IMR-90 (cell line): Measurements from ENCODE around the gene MIA2. TPM values are rescaled to one million over a fixed set of nuclear protein-coding genes. Genes with fewer than 3 reads are reported as not detected.

Experiments used
- ATAC-seq: fragments of 200-7000 bp; cut with Tn5 transposase; 2 replicates; pipeline ENCODE4 v1.9.1; 2020; ENCODE audit warnings: low read depth, mild to moderate bottlenecking, moderate library complexity
- BruUV-seq: library from RNA; stranded (reverse); fragments of 400-500 nt; replicated peaks from 2 replicates; lab custom pipeline; 2021; lab: Mats Ljungman, UMichigan
- CTCF ChIA-PET: fragments of 300-600 bp; formaldehyde crosslinking; extraction: SDS; loops from one replicate; lab custom pipeline; 2021; ENCODE audit warnings: antibody characterized with exemption; lab: Yijun Ruan, JAX
- POLR2A ChIA-PET: fragments of 300-600 bp; sonication (Branson Sonifier 250); formaldehyde crosslinking; loops from one replicate; lab custom pipeline; 2022; ENCODE audit warnings: antibody characterized with exemption; ENCODE audit not compliant: unreplicated experiment; lab: Charles Lee
- DNase-seq: peaks from one replicate; pipeline ENCODE4 v3.0.0; 2013
- H2AFZ ChIP-seq: replicated peaks from 2 replicates; pipeline ENCODE3; 2013; ENCODE audit warnings: low read length, mild to moderate bottlenecking; ENCODE audit not compliant: poor library complexity
- H2AK5ac ChIP-seq: 2 replicates; pipeline ENCODE4 v1.6.1; 2013; ENCODE audit warnings: low read depth, low read length, inconsistent platforms
- H2AK9ac ChIP-seq: replicated peaks from 2 replicates; pipeline ENCODE3; 2013; ENCODE audit warnings: mild to moderate bottlenecking, low read depth, low read length, moderate library complexity; ENCODE audit not compliant: poor library complexity
- H2BK120ac ChIP-seq: 2 replicates; pipeline ENCODE4 v1.6.1; 2013; ENCODE audit warnings: low read depth, low read length, inconsistent platforms
- H2BK15ac ChIP-seq: 3 replicates; pipeline ENCODE4 v1.6.1; 2013; ENCODE audit warnings: low read depth, low read length, inconsistent platforms
- H2BK20ac ChIP-seq: 2 replicates; pipeline ENCODE4 v1.6.1; 2013; ENCODE audit warnings: low read depth, mild to moderate bottlenecking, inconsistent platforms, low read length, moderate library complexity
- H2BK5ac ChIP-seq: 2 replicates; pipeline ENCODE4 v1.6.1; 2013; ENCODE audit warnings: mild to moderate bottlenecking, low read depth, low read length, inconsistent platforms; ENCODE audit not compliant: poor library complexity, severe bottlenecking
- H3K14ac ChIP-seq: replicated peaks from 2 replicates; pipeline ENCODE4 v1.6.1; 2013; ENCODE audit warnings: low read depth, low read length, inconsistent platforms
- H3K18ac ChIP-seq: 2 replicates; pipeline ENCODE4 v1.6.1; 2013; ENCODE audit warnings: low read depth, low read length, control low read depth
- H3K23ac ChIP-seq: 2 replicates; pipeline ENCODE4 v1.6.1; 2013; ENCODE audit warnings: low read depth, low read length, inconsistent platforms
- H3K27ac ChIP-seq: 2 replicates; pipeline ENCODE4 v1.5.1; 2013; ENCODE audit warnings: mild to moderate bottlenecking, control low read depth, low read length; ENCODE audit not compliant: insufficient read depth
- H3K27me3 ChIP-seq: 2 replicates; pipeline ENCODE4 v1.6.1; 2013; ENCODE audit warnings: low read length; ENCODE audit not compliant: control insufficient read depth, insufficient read depth
- H3K36me3 ChIP-seq: 2 replicates; pipeline ENCODE4 v1.6.1; 2013; ENCODE audit warnings: low read length, mixed read lengths; ENCODE audit not compliant: control insufficient read depth, insufficient read depth
- H3K4ac ChIP-seq: 2 replicates; pipeline ENCODE4 v1.6.1; 2013; ENCODE audit warnings: low read depth, low read length, inconsistent platforms
- H3K4me1 ChIP-seq: 2 replicates; pipeline ENCODE4 v1.6.1; 2013; ENCODE audit warnings: low read length, mixed read lengths; ENCODE audit not compliant: control insufficient read depth, insufficient read depth
- H3K4me2 ChIP-seq: 2 replicates; pipeline ENCODE4 v1.6.1; 2013; ENCODE audit warnings: low read depth, mild to moderate bottlenecking, control low read depth, low read length, moderate library complexity
- H3K4me3 ChIP-seq: 2 replicates; pipeline ENCODE4 v1.5.1; 2013; ENCODE audit warnings: low read depth, mild to moderate bottlenecking, control low read depth, low read length, moderate library complexity; ENCODE audit not compliant: insufficient read depth
- H3K56ac ChIP-seq: 2 replicates; pipeline ENCODE4 v1.6.1; 2013; ENCODE audit warnings: low read length, inconsistent platforms; ENCODE audit not compliant: insufficient read depth; ENCODE audit errors: extremely low read depth
- H3K79me1 ChIP-seq, 2 experiments: 2 replicates each; pipeline ENCODE4 v1.6.1; 2013; ENCODE audit warnings: low read length in 2 of 2, inconsistent platforms in 1 of 2, low read depth in 1 of 2
- H3K9ac ChIP-seq: 2 replicates; pipeline ENCODE4 v1.6.1; 2013; ENCODE audit warnings: low read depth, low read length, control low read depth
- H3K9me1 ChIP-seq: 2 replicates; pipeline ENCODE4 v1.6.1; 2013; ENCODE audit warnings: low read length, inconsistent platforms; ENCODE audit not compliant: insufficient read depth
- H3K9me3 ChIP-seq: 2 replicates; pipeline ENCODE4 v1.6.1; 2013; ENCODE audit warnings: low read length; ENCODE audit not compliant: control insufficient read depth, insufficient read depth
- H4K20me1 ChIP-seq: 2 replicates; pipeline ENCODE4 v1.6.1; 2013; ENCODE audit warnings: low read length, inconsistent platforms; ENCODE audit not compliant: insufficient read depth
- H4K5ac ChIP-seq: 2 replicates; pipeline ENCODE4 v1.6.1; 2013; ENCODE audit warnings: mild to moderate bottlenecking, low read depth, low read length, control low read depth
- H4K8ac ChIP-seq, 2 experiments: 2 replicates each; pipeline ENCODE4 v1.6.1; 2013; ENCODE audit warnings: low read depth in 2 of 2, low read length in 2 of 2, control low read depth in 1 of 2, inconsistent platforms in 1 of 2
- H4K91ac ChIP-seq: 2 replicates; pipeline ENCODE4 v1.6.1; 2013; ENCODE audit warnings: low read depth, low read length, inconsistent platforms; ENCODE audit not compliant: insufficient read depth
- BHLHE40 ChIP-seq: fragments of 150-350 bp; IDR thresholded peaks from 2 replicates; pipeline ENCODE4 v1.6.1; 2016; ENCODE audit warnings: mild to moderate bottlenecking, low read depth, low read length
- CHD1 ChIP-seq: IDR thresholded peaks from 2 replicates; pipeline ENCODE4 v1.6.1; 2012; ENCODE audit warnings: low read depth, low read length, improper control_type of control experiment
- CTCF ChIP-seq: conservative IDR thresholded peaks from 2 replicates; pipeline ENCODE4 v1.5.1; 2012; ENCODE audit warnings: mild to moderate bottlenecking, low read depth, low read length, improper control_type of control experiment
- ELK1 ChIP-seq: fragments of 150-350 bp; IDR thresholded peaks from 2 replicates; pipeline ENCODE4 v1.6.1; 2016; ENCODE audit warnings: low read depth, mild to moderate bottlenecking, low read length, moderate library complexity, borderline replicate concordance
- FOS ChIP-seq: fragments of 150-350 bp; IDR thresholded peaks from 2 replicates; pipeline ENCODE4 v1.6.1; 2016; ENCODE audit warnings: low read depth, low read length
- MAFK ChIP-seq: IDR thresholded peaks from 2 replicates; pipeline ENCODE4 v1.6.1; 2012; ENCODE audit warnings: low read depth, low read length, improper control_type of control experiment
- MAZ ChIP-seq: IDR thresholded peaks from 2 replicates; pipeline ENCODE4 v1.6.1; 2012; ENCODE audit warnings: low read depth, mild to moderate bottlenecking, low read length, improper control_type of control experiment, moderate library complexity, borderline replicate concordance
- MXI1 ChIP-seq: IDR thresholded peaks from 2 replicates; pipeline ENCODE4 v1.6.1; 2012; ENCODE audit warnings: low read depth, mild to moderate bottlenecking, low read length, moderate library complexity, borderline replicate concordance
- NFE2L2 ChIP-seq: fragments of 150-350 bp; IDR thresholded peaks from 2 replicates; pipeline ENCODE4 v1.6.1; 2016; ENCODE audit warnings: low read depth, mild to moderate bottlenecking, low read length
- RAD21 ChIP-seq: IDR thresholded peaks from 2 replicates; pipeline ENCODE4 v1.6.1; 2012; ENCODE audit warnings: low read length, improper control_type of control experiment
- RFX5 ChIP-seq: IDR thresholded peaks from 2 replicates; pipeline ENCODE4 v1.8.0; 2012; ENCODE audit warnings: low read depth, mild to moderate bottlenecking, low read length, moderate library complexity
- USF2 ChIP-seq: fragments of 150-350 bp; IDR thresholded peaks from 2 replicates; pipeline ENCODE4 v1.6.1; 2017; ENCODE audit warnings: mild to moderate bottlenecking, antibody characterized with exemption, low read length, low read depth
- WGBS, 2 experiments: methylation state at CpG; one replicate each; pipeline versions ENCODE4 v1.1.5 to v1.1.7; 2013; ENCODE audit warnings: missing lambda C conversion rate in 2 of 2; ENCODE audit not compliant: insufficient read length in 1 of 2; ENCODE audit errors: extremely low coverage in 2 of 2; 5-methylcytosine and 5-hydroxymethylcytosine counted together
- dilution Hi-C: fragments of 300-500 bp; cut with HindIII; formaldehyde crosslinking; loops from one replicate; pipeline ENCODE4 v1.14.3; 2018; ENCODE audit warnings: low sequenced_read_pairs; ENCODE audit not compliant: unreplicated experiment
- in situ Hi-C: fragments of 300-500 bp; cut with MboI; formaldehyde crosslinking; loops from 3 replicates; pipeline ENCODE4 v1.14.3; 2019; ENCODE audit warnings: low sequenced_read_pairs, inconsistent platforms, mixed read lengths
- intact Hi-C: fragments of 100-400 bp; cut with micrococcal nuclease; formaldehyde crosslinking; loops from 2 replicates; pipeline ENCODE4 v1.10.0; 2022
- polyA plus RNA-seq, 3 experiments: library from polyadenylated mRNA; depleted of rRNA; stranded (reverse); fragments of >200 nt; gene quantifications; 2 replicates each; pipeline ENCODE4 v1.2.3, GENCODE V29; 2012; ENCODE audit warnings: low replicate concordance in 1 of 3
- total RNA-seq: library from RNA; depleted of rRNA; stranded (reverse); fragments of >200 nt; gene quantifications from 2 replicates; pipeline ENCODE4 v1.2.3, GENCODE V29; 2012

Gene MIA2
- total and polyA plus RNA-seq, 2 of the 4 experiments (the other 2 are of a cell fraction), result 3.9 to 6.8 TPM

- Histone ChIP-seq H2BK15ac (peak overlapping the region; percentile 35; the same call in 1 of the 3 replicates), H2AK9ac (peak overlapping the region; percentile 90), H4K91ac (peak overlapping the region; percentile 73), H2AFZ (peak overlapping the region; percentile 96), H3K36me3 (no peaks in the 10 kb centered on the region), H3K4ac (peak overlapping the region; percentile 78), H3K14ac (peak overlapping the region; percentile 26; the same call in 1 of the 2 replicates), H3K18ac (peak overlapping the region; percentile 68; the same call in 1 of the 2 replicates), H3K4me3 (peak overlapping the region; percentile 86), H2BK120ac (peak overlapping the region; percentile 74), H3K27ac (peak overlapping the region; percentile 78), H3K9me1 (no peaks in the 10 kb centered on the region), H3K56ac (peak overlapping the region; percentile 47; the same call in 1 of the 2 replicates), H4K5ac (peak overlapping the region; percentile 59; the same call in 1 of the 2 replicates), H3K27me3 (no peaks in the 10 kb centered on the region), H2AK5ac (no peak overlapping the region), H3K9ac (peak overlapping the region; percentile 80), H2BK20ac (0 out of 2 replicates have a peak overlapping the region, but pooled peaks have one; percentile 11), H2BK5ac (peak overlapping the region; percentile 74), H4K20me1 (peaks cover 18% of the 10 kb centered on the region; the same call in 1 of the 2 replicates), H3K23ac (peak overlapping the region; percentile 54), H3K4me1 (0 out of 2 replicates have a peak, but pooled peaks cover 2% of the 10 kb centered on the region), H3K9me3 (no peaks in the 10 kb centered on the region), H4K8ac (peak overlapping the region; percentile 66 to 90; a peak in 3 of 4 replicates), H3K79me1 (peaks cover 10 to 23% of the 10 kb centered on the region in 2 experiments), H3K4me2 (peak overlapping the region; percentile 85)
- ATAC-seq, result peak; percentile 72
- ChIA-PET POLR2A (no interaction called here), CTCF (no interaction called here)
- BruUV-seq, result no TSS peak
- in situ Hi-C loops, result no loop called here
- peak; percentile 65 for DNase-seq
- intact Hi-C loops, result loop anchor here (5.0 kb wide), 2 partner anchors 166 to 261 kb away; partner anchors contain the start of gene TRAPPC6B
- WGBS, 2 experiments, result 1% methylated on average over 13 of the region's 38 CpGs; no CpG with 5 or more reads in 1 of the 2 experiments
- dilution Hi-C loops, result no loop called here
- TF ChIP-seq MXI1 (no peak), MAFK (no peak), MAZ (peak; percentile 41; the same call in 1 of the 2 replicates), CHD1 (no peak), RAD21 (0 out of 2 replicates have a peak, but pooled peaks have one; percentile 13), USF2 (peak; percentile 18), CTCF (0 out of 2 replicates have a peak, but pooled peaks have one; percentile 7), ELK1 (no peak), NFE2L2 (no peak), FOS (no peak), BHLHE40 (no peak), RFX5 (no peak)
Observed at GRCh38 chr14:39432619-39433451, 199.1 kb downstream of the MIA2 start.
